K562 (cell line): ENCODE results near the gene PTPRR. TPM values are rescaled to one million over a fixed set of nuclear protein-coding genes. Genes with fewer than 3 reads are reported as not detected.

Source experiments
- CHD1 ChIP-seq: fragments of 200-600 bp; sonication (generic); IDR thresholded peaks from one replicate; pipeline ENCODE4 v1.6.1; 2012; ENCODE audit warnings: mild to moderate bottlenecking, moderate library complexity, low read length, inconsistent platforms
- CHD2 ChIP-seq: IDR thresholded peaks from 2 replicates; pipeline ENCODE4 v1.6.1; 2011; ENCODE audit warnings: low read depth, low read length
- KAT2B ChIP-seq: IDR thresholded peaks from one replicate; pipeline ENCODE4 v1.6.1; 2012; ENCODE audit warnings: low read depth, mild to moderate bottlenecking, control low read depth, inconsistent platforms, low read length, moderate library complexity
- KDM4B ChIP-seq, 2 experiments: fragments of 450-650 bp in 1 of 2; sonication (generic) in 1 of 2; IDR thresholded peaks; 2 replicates each; pipeline ENCODE4 v1.6.1; 2016 to 2017; ENCODE audit warnings: borderline replicate concordance in 2 of 2, antibody characterized with exemption in 1 of 2, low read depth in 1 of 2, mild to moderate bottlenecking in 1 of 2
- MTA2 ChIP-seq: fragments of 450-650 bp; IDR thresholded peaks from 2 replicates; pipeline ENCODE4 v1.6.1; 2016; ENCODE audit warnings: low read depth
- NFIC ChIP-seq: fragments of 450-650 bp; IDR thresholded peaks from 2 replicates; pipeline ENCODE4 v1.6.1; 2017; ENCODE audit warnings: mild to moderate bottlenecking, inconsistent platforms
- NR2C1 ChIP-seq, 2 experiments: fragments of 450-650 bp; IDR thresholded peaks; 2 replicates each; pipeline ENCODE4 v1.6.1; 2017; ENCODE audit warnings: mild to moderate bottlenecking in 2 of 2, antibody characterized with exemption in 1 of 2, inconsistent platforms in 1 of 2, missing compliant biosample characterization in 1 of 2, missing genetic modification characterization in 1 of 2
- SOX6 ChIP-seq: fragments of 450-650 bp; IDR thresholded peaks from 2 replicates; pipeline ENCODE4 v1.6.1; 2014; ENCODE audit warnings: mild to moderate bottlenecking
- SRF ChIP-seq, 2 experiments: fragments of 250-450, 450-650 bp in 1 of 2; sonication (Bioruptor Pico) in 1 of 2; sonication (generic) in 1 of 2; formaldehyde crosslinking; IDR thresholded peaks; 2 replicates each; pipeline versions ENCODE4 v1.5.0 to v1.5.1; 2020 to 2022; ENCODE audit warnings: mild to moderate bottlenecking in 1 of 2, missing genetic modification reagents in 1 of 2
- TAF7 ChIP-seq: fragments of 450-650 bp; IDR thresholded peaks from 2 replicates; pipeline ENCODE4 v1.6.1; 2016; ENCODE audit warnings: missing genetic modification characterization, missing compliant biosample characterization
- ZBED1 ChIP-seq: IDR thresholded peaks from 2 replicates; pipeline ENCODE4 v1.6.1; 2014
- ZC3H11A ChIP-seq: IDR thresholded peaks from 2 replicates; pipeline ENCODE4 v1.6.1; 2012; ENCODE audit warnings: low read depth, low read length, improper control_type of control experiment
- ZNF583 ChIP-seq: fragments of 250-450 bp; sonication (Bioruptor Pico); IDR thresholded peaks from 2 replicates; pipeline ENCODE4 v1.4.0; 2020
- ZNF75A ChIP-seq: fragments of 450-650 bp; formaldehyde crosslinking; IDR thresholded peaks from 2 replicates; pipeline ENCODE4 v1.4.0; 2020; ENCODE audit warnings: mild to moderate bottlenecking
- polyA plus RNA-seq, 8 experiments: library from polyadenylated mRNA; depleted of rRNA in 4 of 8; stranded (reverse) in 5 of 8; unstranded in 3 of 8; fragments of >200 nt; fragmentation: Nextera tagmentation in 2 of 8; fragmentation: Illumina TruSeq in 1 of 8; extraction: Ambion mirVana in 2 of 8; extraction: Trizol in 1 of 8; gene quantifications; 2 replicates each; pipeline versions ENCODE4 v1.2.1 to v1.2.3, GENCODE V29; 2011 to 2014; ENCODE audit warnings: inconsistent platforms in 1 of 8, missing spikeins in 1 of 8
- total RNA-seq, 7 experiments: library from RNA; depleted of rRNA in 6 of 7; stranded (reverse); fragments of >200 nt in 6 of 7; fragmentation: Illumina TruSeq in 2 of 7; extraction: Trizol in 2 of 7; gene quantifications; 2 replicates each; pipeline versions ENCODE4 v1.2.1 to v1.2.3, GENCODE V29; 2011 to 2021; ENCODE audit warnings: low replicate concordance in 1 of 7
- TF ChIP-seq, protein P1 (sequence below): fragments of 450-650 bp; IDR thresholded peaks from 2 replicates; pipeline ENCODE4 v1.6.1; 2016; ENCODE audit warnings: borderline replicate concordance
- TF ChIP-seq, protein P2 (sequence below): fragments of 200-800 bp; sonication (Bioruptor generic); IDR thresholded peaks from 2 replicates; pipeline ENCODE4 v1.6.1; 2016; ENCODE audit warnings: missing genetic modification characterization, missing compliant biosample characterization
- TF ChIP-seq, protein P3 (sequence below): fragments of 450-650 bp; IDR thresholded peaks from 2 replicates; pipeline ENCODE4 v1.6.1; 2014; ENCODE audit warnings: low read depth, mild to moderate bottlenecking, moderate library complexity, borderline replicate concordance
- TF ChIP-seq, protein P4 (sequence below): fragments of 250-450 bp; sonication (Bioruptor Pico); IDR thresholded peaks from 2 replicates; pipeline ENCODE4 v1.8.0; 2022; ENCODE audit warnings: inconsistent platforms

Gene PTPRR
- total and polyA plus RNA-seq, 9 of the 15 experiments (the other 6 are each of a cell fraction or from before 2014, with no cell fraction given), result 6.6 to 41.7 (median 12.3) TPM

DNA sequence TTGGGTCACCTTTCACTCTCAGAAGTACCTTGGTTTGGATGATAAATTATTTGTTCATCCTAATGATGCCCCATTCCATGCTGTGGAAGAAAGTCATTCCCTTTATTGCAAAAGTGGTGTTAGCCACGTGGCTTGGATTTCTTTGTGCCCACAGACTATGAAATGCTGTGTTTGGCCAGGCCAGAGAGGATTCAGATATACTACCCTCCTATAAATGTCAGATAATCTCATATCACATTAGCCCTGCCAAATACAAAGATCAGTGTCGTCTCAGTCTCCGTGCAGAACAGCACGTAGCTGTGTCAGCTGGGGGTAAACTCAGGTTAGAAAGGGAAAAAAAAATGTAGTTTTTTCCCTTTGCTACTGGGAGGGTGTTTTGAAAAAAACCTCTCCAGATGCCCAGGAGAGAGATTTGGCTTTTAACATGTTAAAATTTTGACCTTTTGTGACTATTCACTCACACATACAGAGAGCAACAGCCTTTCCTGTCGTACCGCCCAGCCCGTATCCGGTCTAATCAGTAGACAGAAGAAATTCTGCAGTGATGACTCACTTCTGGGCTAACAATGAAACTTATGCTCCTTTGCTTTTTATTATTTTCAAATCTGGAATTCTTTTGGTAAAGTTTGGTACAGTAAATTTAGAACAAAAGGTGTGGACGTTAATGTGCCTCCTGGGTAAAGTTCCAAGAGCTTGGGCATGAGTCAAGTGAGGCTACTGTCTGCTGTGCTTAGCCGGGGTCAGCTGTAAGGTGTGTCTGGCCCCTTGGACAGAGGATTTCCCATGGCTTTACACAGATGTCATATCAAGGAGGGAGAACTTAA, 274.8 kb downstream of the PTPRR start (continued):
- TF ChIP-seq CHD2 (no peak), CHD1 (no peak), MTA2 (no peak), ZC3H11A (no peak), NR2C1 (IDR thresholded peaks at IDR 0.05) (no peak), NR2C1 (tag; IDR thresholded peaks at IDR 0.05) (no peak; the same call in 1 of the 2 replicates), ZBED1 (no peak), TAF7 (tag) (no peak), ZNF75A (CRISPR knock-in tag) (no peak), SRF (CRISPR knock-in tag; IDR thresholded peaks at IDR 0.05) (no peak), NFIC (no peak), KAT2B (no peak), ZNF583 (CRISPR knock-in tag) (no peak), SOX6 (peak; percentile 91), KDM4B (IDR thresholded peaks at IDR 0.05; ENCODE audit: borderline replicate concordance in 2 of 2, low read depth in 1 of 2) (no peak)
- TF ChIP-seq, protein P1, sequence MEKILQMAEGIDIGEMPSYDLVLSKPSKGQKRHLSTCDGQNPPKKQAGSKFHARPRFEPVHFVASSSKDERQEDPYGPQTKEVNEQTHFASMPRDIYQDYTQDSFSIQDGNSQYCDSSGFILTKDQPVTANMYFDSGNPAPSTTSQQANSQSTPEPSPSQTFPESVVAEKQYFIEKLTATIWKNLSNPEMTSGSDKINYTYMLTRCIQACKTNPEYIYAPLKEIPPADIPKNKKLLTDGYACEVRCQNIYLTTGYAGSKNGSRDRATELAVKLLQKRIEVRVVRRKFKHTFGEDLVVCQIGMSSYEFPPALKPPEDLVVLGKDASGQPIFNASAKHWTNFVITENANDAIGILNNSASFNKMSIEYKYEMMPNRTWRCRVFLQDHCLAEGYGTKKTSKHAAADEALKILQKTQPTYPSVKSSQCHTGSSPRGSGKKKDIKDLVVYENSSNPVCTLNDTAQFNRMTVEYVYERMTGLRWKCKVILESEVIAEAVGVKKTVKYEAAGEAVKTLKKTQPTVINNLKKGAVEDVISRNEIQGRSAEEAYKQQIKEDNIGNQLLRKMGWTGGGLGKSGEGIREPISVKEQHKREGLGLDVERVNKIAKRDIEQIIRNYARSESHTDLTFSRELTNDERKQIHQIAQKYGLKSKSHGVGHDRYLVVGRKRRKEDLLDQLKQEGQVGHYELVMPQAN, result no peak
- TF ChIP-seq, protein P2, sequence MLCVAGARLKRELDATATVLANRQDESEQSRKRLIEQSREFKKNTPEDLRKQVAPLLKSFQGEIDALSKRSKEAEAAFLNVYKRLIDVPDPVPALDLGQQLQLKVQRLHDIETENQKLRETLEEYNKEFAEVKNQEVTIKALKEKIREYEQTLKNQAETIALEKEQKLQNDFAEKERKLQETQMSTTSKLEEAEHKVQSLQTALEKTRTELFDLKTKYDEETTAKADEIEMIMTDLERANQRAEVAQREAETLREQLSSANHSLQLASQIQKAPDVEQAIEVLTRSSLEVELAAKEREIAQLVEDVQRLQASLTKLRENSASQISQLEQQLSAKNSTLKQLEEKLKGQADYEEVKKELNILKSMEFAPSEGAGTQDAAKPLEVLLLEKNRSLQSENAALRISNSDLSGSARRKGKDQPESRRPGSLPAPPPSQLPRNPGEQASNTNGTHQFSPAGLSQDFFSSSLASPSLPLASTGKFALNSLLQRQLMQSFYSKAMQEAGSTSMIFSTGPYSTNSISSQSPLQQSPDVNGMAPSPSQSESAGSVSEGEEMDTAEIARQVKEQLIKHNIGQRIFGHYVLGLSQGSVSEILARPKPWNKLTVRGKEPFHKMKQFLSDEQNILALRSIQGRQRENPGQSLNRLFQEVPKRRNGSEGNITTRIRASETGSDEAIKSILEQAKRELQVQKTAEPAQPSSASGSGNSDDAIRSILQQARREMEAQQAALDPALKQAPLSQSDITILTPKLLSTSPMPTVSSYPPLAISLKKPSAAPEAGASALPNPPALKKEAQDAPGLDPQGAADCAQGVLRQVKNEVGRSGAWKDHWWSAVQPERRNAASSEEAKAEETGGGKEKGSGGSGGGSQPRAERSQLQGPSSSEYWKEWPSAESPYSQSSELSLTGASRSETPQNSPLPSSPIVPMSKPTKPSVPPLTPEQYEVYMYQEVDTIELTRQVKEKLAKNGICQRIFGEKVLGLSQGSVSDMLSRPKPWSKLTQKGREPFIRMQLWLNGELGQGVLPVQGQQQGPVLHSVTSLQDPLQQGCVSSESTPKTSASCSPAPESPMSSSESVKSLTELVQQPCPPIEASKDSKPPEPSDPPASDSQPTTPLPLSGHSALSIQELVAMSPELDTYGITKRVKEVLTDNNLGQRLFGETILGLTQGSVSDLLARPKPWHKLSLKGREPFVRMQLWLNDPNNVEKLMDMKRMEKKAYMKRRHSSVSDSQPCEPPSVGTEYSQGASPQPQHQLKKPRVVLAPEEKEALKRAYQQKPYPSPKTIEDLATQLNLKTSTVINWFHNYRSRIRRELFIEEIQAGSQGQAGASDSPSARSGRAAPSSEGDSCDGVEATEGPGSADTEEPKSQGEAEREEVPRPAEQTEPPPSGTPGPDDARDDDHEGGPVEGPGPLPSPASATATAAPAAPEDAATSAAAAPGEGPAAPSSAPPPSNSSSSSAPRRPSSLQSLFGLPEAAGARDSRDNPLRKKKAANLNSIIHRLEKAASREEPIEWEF, result no peak
- TF ChIP-seq, protein P3, sequence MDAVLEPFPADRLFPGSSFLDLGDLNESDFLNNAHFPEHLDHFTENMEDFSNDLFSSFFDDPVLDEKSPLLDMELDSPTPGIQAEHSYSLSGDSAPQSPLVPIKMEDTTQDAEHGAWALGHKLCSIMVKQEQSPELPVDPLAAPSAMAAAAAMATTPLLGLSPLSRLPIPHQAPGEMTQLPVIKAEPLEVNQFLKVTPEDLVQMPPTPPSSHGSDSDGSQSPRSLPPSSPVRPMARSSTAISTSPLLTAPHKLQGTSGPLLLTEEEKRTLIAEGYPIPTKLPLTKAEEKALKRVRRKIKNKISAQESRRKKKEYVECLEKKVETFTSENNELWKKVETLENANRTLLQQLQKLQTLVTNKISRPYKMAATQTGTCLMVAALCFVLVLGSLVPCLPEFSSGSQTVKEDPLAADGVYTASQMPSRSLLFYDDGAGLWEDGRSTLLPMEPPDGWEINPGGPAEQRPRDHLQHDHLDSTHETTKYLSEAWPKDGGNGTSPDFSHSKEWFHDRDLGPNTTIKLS, result peak; percentile 43; the same call in 1 of the 2 replicates
- TF ChIP-seq, protein P4, sequence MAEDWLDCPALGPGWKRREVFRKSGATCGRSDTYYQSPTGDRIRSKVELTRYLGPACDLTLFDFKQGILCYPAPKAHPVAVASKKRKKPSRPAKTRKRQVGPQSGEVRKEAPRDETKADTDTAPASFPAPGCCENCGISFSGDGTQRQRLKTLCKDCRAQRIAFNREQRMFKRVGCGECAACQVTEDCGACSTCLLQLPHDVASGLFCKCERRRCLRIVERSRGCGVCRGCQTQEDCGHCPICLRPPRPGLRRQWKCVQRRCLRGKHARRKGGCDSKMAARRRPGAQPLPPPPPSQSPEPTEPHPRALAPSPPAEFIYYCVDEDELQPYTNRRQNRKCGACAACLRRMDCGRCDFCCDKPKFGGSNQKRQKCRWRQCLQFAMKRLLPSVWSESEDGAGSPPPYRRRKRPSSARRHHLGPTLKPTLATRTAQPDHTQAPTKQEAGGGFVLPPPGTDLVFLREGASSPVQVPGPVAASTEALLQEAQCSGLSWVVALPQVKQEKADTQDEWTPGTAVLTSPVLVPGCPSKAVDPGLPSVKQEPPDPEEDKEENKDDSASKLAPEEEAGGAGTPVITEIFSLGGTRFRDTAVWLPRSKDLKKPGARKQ (CRISPR knock-in tag), result no peak
